Stimulated activated CD8-positive, alpha-beta memory T cell treated with anti-CD3 and anti-CD28 coated beads, Interleukin-7, amount 100 ng/mL, for 48 hours (primary cell): Measurements from ENCODE around the gene SAMD8.
"Not testable (repeated sequence)": the region's sequence is repeated elsewhere in the genome, so short reads cannot be mapped to it uniquely, and the experiment has no call there.

ENCODE experiments used
- DNase-seq, 2 donors: peaks; one replicate each; pipeline ENCODE4 v3.0.0-alpha.2; 2020; ENCODE audit warnings: low read depth in 1 of 2; ENCODE audit errors: extremely low read depth in 1 of 2

Gene SAMD8

GRCh38 chr10:75137533-75138438, 26.3 kb downstream of the SAMD8 start:
- DNase-seq, result peak in 1 of 2 donors; percentile 34

- DNase-seq, result no peak
Observed at GRCh38 chr10:75140246-75140645, 28.8 kb downstream of the SAMD8 start.

- DNase-seq, result no peak
Observed at GRCh38 chr10:75143353-75143752, 31.9 kb downstream of the SAMD8 start.

DNA sequence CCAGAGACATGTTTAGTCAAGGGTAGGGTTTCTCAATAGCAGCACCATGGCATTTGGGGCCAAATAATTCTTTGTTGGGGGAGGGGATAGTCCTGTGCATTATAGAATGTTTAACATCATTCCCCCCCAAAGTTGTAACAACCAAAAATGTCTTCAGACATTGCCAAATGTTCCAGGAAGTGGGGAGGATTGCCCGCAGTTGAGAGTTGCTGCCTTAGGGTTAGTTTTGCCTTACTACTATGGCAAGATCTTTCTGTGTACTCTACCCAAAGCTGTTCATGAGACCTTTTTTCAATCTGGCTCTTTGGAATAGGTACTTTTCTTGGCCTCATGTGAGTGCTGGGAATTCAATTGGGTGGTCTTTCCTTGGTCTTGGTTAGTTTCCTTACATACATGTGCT, 34.1 kb downstream of the SAMD8 start:
- DNase-seq, result no peak

- no peak for DNase-seq
Observed at GRCh38 chr10:75146780-75147179, 35.3 kb downstream of the SAMD8 start.

- no peak for DNase-seq
Observed at GRCh38 chr10:75150656-75151055, 39.2 kb downstream of the SAMD8 start.

GRCh38 chr10:75159519-75159918, 48.1 kb downstream of the SAMD8 start:
- DNase-seq, result no peak

DNA sequence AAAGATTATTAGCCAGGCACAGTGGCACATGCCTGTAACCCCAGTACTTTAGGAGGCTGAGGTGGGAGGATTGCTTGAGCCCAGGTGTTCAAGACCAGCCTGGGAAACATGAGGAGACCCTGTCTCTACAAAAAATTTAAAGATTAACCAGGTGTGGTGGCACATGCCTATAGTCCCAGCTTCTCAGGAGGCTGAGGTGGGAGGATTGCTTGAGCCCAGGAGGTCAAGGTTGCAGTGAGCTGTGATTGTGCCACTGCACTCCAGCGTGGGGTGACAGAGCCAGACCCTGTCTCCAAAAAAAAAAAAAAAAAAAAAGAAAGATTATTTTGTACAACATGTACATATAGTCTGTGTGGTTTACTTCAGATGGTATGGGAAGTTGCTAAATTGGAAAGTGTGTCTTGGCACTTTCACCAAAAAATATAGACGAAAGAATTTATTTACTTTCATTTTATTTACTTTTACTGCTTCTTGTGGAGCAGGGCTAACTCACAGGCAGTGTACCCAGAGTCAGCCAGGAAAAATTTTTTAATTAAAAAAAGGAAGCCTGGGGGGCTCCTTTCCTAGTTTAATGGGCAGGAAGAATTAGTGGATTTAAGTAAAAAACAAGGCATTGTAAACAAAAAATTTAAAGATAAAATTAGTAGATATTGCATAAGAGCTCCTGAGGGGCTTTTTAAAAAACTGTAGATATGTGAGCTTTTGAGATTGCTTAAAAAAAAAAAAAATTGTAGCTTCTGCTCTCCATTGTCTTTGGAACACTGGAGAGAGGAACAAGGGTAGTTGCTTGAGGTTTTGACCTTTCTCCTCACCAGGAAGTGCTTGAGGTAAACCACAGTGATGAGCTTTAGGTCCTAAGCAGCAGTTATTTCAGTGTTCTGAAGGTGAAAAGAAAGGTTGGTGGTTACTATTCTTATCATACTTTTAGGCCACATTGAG, 54.5 kb downstream of the SAMD8 start:
- DNase-seq, result no peak

DNA sequence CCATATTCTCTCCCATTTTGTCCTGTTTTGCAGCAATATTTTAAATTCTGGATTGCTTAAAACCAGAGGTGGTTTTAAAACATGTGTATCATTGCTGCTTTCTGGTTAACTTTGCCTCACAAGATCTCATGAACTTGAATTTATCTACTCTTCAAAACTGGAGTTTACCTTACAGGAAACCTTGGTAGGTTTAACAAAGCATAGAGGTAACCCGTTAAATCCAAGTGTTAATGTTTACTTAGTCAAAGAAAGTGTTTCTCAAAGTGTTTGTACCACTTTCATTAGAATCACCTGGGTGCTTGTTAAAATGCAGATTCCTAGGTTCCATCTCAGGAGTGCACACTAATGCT, 55.1 kb downstream of the SAMD8 start:
- DNase-seq, result no peak

- DNase-seq, result no peak
Observed at GRCh38 chr10:75168275-75168674, 56.8 kb downstream of the SAMD8 start.

GRCh38 chr10:75170215-75170614, 58.8 kb downstream of the SAMD8 start:
- DNase-seq, result no peak

- no peak for DNase-seq
Observed at GRCh38 chr10:75175046-75175445, 63.6 kb downstream of the SAMD8 start.

DNA sequence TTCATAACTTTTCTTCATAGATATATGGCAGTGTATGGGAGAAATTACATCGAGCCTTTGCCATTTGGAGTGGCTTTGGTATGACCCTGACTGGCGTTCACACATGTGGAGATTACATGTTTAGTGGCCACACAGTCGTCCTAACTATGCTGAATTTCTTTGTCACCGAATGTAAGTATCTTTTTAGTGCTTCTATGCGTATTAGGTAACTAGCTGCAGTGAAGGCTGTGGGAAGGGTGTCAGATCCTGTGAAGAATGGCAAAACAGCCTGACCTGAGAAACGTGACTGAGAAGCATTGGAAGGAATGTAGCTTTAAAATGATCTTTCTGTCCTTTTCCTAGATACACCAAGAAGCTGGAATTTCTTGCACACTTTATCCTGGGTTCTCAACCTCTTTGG, 64.6 kb downstream of the SAMD8 start:
- no peak for DNase-seq

DNA sequence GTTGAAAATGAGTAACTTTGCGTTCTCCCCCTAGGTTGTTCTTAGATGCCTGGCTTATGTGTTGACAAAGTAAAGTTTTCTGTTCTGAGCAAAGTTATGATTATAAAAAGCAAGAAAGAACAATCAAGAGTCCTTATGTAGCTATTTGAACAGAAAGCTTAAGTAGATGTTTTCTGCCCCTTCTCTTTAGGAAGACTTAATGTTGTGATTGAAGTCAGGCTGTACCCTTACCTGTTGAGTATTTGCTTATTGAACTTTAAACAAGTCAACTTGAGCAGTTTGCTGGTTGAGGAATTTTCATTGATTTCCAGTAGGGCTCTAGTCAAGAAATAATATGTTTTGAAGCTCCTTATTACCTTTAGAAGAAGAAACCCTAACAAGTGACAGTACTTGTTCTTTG, 65.3 kb downstream of the SAMD8 start:
- DNase-seq, result no peak

DNA sequence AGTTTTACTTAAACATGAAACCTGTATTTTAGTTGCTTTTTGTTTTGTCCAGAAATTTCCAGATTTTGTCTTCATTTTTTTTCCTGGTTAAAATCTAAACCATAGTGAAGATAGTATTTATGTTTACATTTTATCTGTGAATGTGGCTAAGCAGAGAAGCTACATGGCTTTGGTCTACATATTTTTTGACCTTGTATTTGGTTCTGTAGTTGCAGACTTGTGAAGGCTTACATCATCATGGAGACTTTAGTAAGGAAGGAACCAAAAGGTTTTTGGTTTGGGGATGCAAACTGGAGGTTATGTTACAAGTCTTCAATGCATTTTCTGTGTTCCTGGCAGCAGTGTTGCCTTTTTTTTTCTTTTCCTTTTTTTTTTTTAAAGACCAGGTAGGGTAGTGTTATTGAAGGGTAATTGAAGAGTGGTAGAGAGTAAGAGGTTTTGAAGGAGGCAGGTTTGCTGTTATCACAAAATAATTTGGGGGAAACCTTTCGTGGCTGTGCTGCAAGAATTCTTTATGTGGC, 68.3 kb downstream of the SAMD8 start:
- no peak for DNase-seq

GRCh38 chr10:75180592-75180991, 69.1 kb downstream of the SAMD8 start:
- no peak for DNase-seq

GRCh38 chr10:75181073-75181472, 69.6 kb downstream of the SAMD8 start:
- DNase-seq, result no peak

- no peak for DNase-seq
Observed at GRCh38 chr10:75186310-75186709, 74.9 kb downstream of the SAMD8 start.

DNA sequence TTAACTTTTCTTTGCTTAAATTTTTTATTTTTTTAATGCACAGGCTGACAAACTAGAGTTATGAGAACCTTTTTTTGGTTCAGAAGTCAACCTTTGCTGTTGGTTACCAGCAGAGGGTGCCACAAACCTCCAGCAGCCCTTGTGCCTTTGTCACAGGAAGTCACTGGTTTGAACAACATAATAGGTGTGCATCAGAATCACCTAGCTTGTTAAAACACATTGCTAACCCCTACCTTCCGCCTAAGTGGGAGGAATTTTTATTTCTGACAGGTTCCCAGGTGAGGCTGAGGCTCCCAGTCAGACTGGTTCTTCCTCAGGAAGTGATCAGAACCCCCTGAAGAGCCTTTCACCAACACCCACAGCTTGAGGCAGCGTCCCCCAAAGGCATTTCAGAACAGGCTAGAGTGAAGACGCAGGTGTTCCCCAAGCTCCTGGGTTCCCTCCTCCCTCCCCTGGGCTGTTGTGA, 76.5 kb downstream of the SAMD8 start:
- peak in 1 of 2 donors; percentile 40 for DNase-seq

DNA sequence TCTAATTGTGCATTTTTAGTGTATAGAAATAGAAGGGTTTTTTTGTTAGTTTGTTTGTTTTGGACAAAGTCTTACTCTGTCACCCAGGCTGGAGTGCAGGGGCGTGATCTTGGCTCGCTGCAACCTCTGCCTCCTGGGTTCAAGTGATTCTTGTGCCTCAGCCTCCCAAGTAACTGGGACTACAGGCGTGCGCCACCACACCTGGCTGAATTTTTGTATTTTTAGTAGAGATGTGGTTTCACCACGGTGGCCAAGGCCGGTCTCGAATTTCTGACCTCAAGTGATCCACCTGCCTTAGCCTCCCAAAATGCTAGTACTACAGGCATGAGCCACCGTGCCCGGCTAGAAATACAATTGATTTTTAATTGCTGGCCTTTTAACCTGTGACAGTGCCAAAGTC, 77.1 kb downstream of the SAMD8 start:
- not testable (repeated sequence) for DNase-seq
